Kidney (tissue), 14 donors: ENCODE data around the gene MYLK4. TPM values are rescaled to one million over a fixed set of nuclear protein-coding genes. Genes with fewer than 3 reads are reported as not detected.

Experiments used
- DNase-seq, 5 donors: peaks; one replicate each; pipeline ENCODE4 v3.0.0-alpha.2; 2013 to 2020
- FAIRE-seq: peaks from 2 replicates; lab custom pipeline; 2012; peaks lifted over from hg19 to GRCh38; lab: Jason Lieb, UNC
- H3K27ac ChIP-seq, 2 donors: one replicate each; pipeline ENCODE4 v1.7.0; 2013; ENCODE audit warnings: low read depth in 2 of 2, low read length in 2 of 2, inconsistent platforms in 1 of 2
- H3K27me3 ChIP-seq: one replicate; pipeline ENCODE4 v1.7.1; 2013; ENCODE audit warnings: low read length, inconsistent platforms; ENCODE audit not compliant: control insufficient read depth, insufficient read depth
- H3K36me3 ChIP-seq, 3 donors: one replicate each; pipeline versions ENCODE4 v1.7.0 to v1.7.1; 2013; ENCODE audit warnings: low read length in 3 of 3, control low read depth in 1 of 3, inconsistent platforms in 1 of 3; ENCODE audit not compliant: insufficient read depth in 3 of 3, control insufficient read depth in 2 of 3
- H3K4me1 ChIP-seq, 3 donors: one replicate each; pipeline versions ENCODE4 v1.7.0 to v1.7.1; 2013; ENCODE audit warnings: low read length in 3 of 3, inconsistent platforms in 1 of 3, low read depth in 1 of 3; ENCODE audit not compliant: control insufficient read depth in 2 of 3, insufficient read depth in 2 of 3
- H3K4me3 ChIP-seq, 3 donors: one replicate each; pipeline versions ENCODE4 v1.7.0 to v1.8.1; 2013; ENCODE audit warnings: low read length in 3 of 3, control low read depth in 1 of 3, inconsistent platforms in 1 of 3
- H3K9ac ChIP-seq, 3 donors: one replicate each; pipeline versions ENCODE4 v1.7.0 to v1.7.1; 2013; ENCODE audit warnings: low read length in 3 of 3, control low read depth in 1 of 3, inconsistent platforms in 1 of 3
- H3K9me3 ChIP-seq, 3 donors: one replicate each; pipeline versions ENCODE4 v1.7.0 to v1.7.1; 2013; ENCODE audit warnings: low read length in 3 of 3, control low read depth in 1 of 3, inconsistent platforms in 1 of 3; ENCODE audit not compliant: control insufficient read depth in 2 of 3, insufficient read depth in 1 of 3
- CTCF ChIP-seq: IDR thresholded peaks from 3 replicates; pipeline ENCODE4 v1.5.1; 2012; ENCODE audit warnings: mild to moderate bottlenecking, moderate library complexity, borderline replicate concordance; ENCODE audit not compliant: insufficient read depth; ENCODE audit errors: extremely low read depth
- intact Hi-C: fragments of 100-400 bp; cut with DNase I; formaldehyde crosslinking; loops from one replicate; pipeline ENCODE4 v1.11.1; 2022
- polyA plus RNA-seq: library from polyadenylated mRNA; stranded (reverse); fragments of 350-450 nt; fragmentation: Illumina TruSeq; extraction: RNeasy Lipid Tissue Mini Kit (QIAGEN cat#74804); gene quantifications from one replicate; pipeline ENCODE4 v1.2.3, GENCODE V29; 2014; ENCODE audit warnings: low read depth, low replicate concordance; ENCODE audit not compliant: insufficient read depth
- total RNA-seq: library from RNA; stranded (reverse); fragmentation: NEBNext Ultra II Directional; extraction: Animal tissue kit (Norgen Biotek cat#: 25700); gene quantifications from one replicate; pipeline ENCODE4 v1.2.1, GENCODE V29; 2021
- donor health status: control.
- donor health status: control.
- donor health status: control.
- donor health status: control.
- donor health status: control.
- donor health status: DM: yes; HTN: yes; CAD: no.
- donor health status: Normal renal cell carcinoma (clear cell type).

The MYLK4 gene
- total and polyA plus RNA-seq, 2 donors from 2014 or later, result 1.1 to 1.3 TPM

GRCh38 chr6:2756687-2757224 is 6.0 kb upstream of the MYLK4 start:
- Histone ChIP-seq H3K4me1 (peaks cover 0 to 9% (median 0%) of the 10 kb centered on the region in 3 donors), H3K4me3 (no peak overlapping the region), H3K9me3 (no peaks in the 10 kb centered on the region), H3K27ac (no peak overlapping the region), H3K9ac (no peak overlapping the region), H3K36me3 (no peaks in the 10 kb centered on the region), H3K27me3 (no peaks in the 10 kb centered on the region)
- TF ChIP-seq CTCF, result no peak
- FAIRE-seq (no peak), DNase-seq (no peak)
- intact Hi-C loops, result no loop called here

DNA sequence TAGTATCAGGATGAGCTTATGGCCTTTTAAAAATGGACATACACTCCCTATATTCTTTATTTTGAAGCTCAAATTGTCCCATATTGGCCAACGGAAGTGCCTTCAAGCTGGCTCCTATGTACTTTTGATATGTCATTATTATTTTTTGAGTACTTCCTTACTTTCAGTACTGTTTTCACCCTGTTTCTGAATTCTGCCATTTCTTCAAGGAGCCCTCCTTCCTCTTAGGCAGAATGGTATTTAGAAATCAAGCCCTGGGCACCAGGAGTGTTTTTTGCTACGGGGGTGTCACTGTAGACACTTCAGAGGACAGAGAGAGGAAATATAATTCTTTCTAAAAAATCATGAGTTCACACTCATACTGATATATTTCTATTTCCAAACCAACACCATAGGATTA is 5.5 kb upstream of the MYLK4 start:
- no peak for DNase-seq
- no peak for TF ChIP-seq CTCF
- intact Hi-C loops, result no loop called here
- Histone ChIP-seq H3K36me3 (no peaks in the 10 kb centered on the region), H3K4me3 (no peak overlapping the region), H3K27ac (no peak overlapping the region), H3K9me3 (no peaks in the 10 kb centered on the region), H3K9ac (no peak overlapping the region), H3K27me3 (no peaks in the 10 kb centered on the region), H3K4me1 (peaks cover 0 to 9% (median 0%) of the 10 kb centered on the region in 3 donors)
- no peak for FAIRE-seq

- no peak for FAIRE-seq
These were observed 4.7 kb upstream of the MYLK4 start for GRCh38 chr6:2755456-2755855.

More at GRCh38 chr6:2755456-2755855, 4.7 kb upstream of the MYLK4 start:
- no peaks in the 10 kb centered on the region for H3K9me3 ChIP-seq
- no peak overlapping the region for H3K27ac ChIP-seq
- H3K9ac ChIP-seq, result no peak overlapping the region
- no peak for DNase-seq
- no peaks in the 10 kb centered on the region for H3K36me3 ChIP-seq
- peaks cover 0 to 9% (median 0%) of the 10 kb centered on the region in 3 donors for H3K4me1 ChIP-seq
- H3K4me3 ChIP-seq, result no peak overlapping the region
- no peak for TF ChIP-seq CTCF
- no peaks in the 10 kb centered on the region for H3K27me3 ChIP-seq
- intact Hi-C loops, result no loop called here
